DMS153 treated with DMSO at 0.1 percent for 48 hours (cell line): ENCODE results near the gene ZNF136.

Source experiments
- DNase-seq: peaks from one replicate; lab custom pipeline; 2025; ENCODE audit not compliant: unreplicated experiment; lab: John Stamatoyannopoulos, UW

ZNF136 gene

GRCh38 chr19:12187625-12188024 is 24.7 kb downstream of the ZNF136 start:
- DNase-seq: no peak

DNA sequence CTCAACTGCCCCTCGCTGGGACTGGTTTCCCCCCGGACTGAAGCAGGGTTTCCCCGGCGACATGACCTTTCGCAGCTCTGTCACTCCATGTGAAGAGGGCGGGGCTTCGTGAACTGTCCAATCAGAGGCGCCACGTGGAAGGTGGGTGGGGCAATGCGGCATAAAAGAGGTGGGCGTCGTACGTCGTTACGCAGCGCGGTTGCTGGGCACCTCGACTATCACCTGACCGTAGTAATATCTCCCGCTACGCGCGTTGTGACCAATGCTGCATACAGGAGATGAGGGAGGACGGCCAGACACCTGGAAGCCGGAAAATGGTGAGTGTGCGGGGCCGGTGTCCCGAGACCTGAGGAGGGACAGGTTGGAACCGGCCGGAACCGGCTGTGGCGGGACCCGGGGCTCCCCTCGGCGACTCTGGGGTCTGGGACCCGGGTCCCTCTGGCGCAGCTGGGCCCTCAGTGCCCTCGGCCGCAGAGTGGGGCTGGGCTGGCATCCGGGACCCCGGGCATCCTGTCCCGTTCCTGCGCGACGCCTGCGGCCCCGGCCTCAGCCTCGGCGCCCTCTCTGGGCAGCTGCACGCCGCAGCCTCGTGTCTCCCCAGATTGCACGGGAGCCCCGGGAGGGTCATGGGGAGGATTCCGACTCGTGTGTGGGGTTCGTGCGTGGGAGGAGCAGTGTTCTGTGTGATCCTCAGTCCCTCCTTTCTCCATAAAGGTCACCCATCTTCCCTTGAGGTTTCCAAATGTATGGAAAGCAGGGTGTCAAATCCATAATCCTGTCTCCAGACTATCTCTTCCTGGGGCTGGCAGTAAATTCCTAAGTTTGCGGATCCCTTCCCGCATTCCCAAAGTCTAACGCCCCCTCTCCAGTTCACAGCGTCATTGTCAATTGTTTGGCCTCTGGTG is 32.2 kb downstream of the ZNF136 start:
- DNase-seq: no peak

DNA sequence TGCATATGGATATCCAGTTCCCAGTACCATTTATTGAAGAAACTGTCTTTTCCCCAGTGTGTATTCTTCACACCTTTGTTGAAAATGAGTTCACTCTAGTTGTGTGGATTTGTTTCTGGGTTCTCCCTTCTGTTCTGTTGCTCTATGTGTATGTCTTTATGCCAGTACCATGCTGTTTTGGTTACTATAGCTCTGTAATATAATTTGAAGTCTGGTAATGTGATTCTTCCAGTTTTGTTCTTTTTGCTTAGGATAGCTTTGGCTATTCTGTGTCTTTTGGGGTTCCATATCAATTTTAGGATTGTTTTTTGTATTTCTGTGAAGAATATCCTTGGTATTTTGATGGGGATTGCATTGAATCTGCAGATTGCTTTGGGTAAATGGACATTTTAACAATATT is 35.2 kb downstream of the ZNF136 start:
- DNase-seq: no peak

GRCh38 chr19:12199757-12200419 is 37.0 kb downstream of the ZNF136 start:
- no peak for DNase-seq

DNA sequence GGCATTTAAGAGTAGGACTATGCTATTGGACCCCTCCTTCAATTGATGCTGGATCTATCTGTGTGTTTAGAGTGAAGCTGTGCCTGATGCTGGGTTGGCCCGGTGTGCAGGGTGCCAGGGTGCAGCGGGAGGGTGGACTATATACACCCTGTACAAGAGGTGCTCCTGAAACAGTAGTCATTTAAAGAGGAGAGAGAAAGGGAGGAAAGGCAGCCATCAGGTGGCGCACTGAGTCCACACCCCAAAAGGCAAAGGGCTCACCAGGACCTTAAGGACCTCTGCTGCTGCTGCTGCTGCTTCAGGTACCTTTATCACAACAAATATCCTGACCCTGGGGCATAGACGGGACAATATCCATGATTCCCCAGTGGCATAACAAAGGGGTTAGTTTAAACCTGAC is 39.4 kb downstream of the ZNF136 start:
- no peak for DNase-seq

GRCh38 chr19:12205296-12205695 is 42.4 kb downstream of the ZNF136 start:
- DNase-seq: no peak

- no peak for DNase-seq
Measured at GRCh38 chr19:12208221-12208620, 45.3 kb downstream of the ZNF136 start.

- no peak for DNase-seq
Measured at GRCh38 chr19:12217332-12217731, 54.4 kb downstream of the ZNF136 start.

DNA sequence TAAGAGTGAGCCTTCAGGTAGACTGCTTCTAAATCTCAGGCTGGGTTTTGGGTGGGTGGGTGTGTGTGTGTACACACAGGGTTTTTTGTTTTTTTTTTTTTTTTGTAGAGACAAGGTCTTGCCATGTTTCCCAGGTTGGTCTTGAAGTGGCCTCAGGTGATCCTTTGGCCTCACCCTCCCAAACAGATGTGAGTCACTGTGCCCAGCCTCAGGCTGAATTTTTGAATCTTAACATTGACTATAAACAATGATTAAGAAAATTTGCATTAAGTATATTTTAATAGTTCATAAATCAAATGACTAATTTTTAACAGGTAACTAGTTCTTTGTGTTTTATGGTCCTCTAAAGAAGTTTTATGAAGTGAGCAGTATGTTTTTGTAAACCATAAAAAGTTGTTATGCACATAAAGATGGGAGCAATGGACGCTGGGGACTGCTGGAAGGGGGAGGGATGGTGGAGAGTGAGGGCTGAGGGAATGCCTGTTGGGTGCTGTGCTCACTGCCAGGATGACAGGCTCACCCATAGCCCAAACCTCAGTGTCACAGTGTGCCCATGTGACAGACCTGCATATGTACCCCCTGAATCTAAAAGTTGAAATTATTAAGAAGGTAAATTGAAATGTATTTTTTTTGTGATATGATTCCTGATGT is 60.2 kb downstream of the ZNF136 start:
- DNase-seq: no peak

DNA sequence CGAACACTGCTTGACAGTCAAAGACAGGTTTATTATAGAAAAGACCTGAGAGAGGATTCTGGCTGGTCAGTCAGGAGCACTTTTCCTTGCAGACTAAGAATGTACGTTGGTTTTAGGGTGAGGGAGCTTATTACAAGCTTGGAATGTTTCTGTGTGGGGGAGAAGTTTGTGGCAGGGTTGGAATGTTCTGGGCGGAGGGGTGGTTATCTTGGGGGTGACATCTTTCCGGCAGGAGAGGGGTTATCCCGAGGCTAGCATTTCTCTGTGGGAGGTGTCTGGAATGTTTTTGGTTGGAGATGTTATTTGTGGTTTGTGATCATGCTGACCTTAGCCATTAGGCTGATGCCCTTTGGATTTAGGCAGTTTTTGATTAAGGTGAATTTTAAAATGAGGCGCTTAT is 61.8 kb downstream of the ZNF136 start:
- DNase-seq: no peak

DNA sequence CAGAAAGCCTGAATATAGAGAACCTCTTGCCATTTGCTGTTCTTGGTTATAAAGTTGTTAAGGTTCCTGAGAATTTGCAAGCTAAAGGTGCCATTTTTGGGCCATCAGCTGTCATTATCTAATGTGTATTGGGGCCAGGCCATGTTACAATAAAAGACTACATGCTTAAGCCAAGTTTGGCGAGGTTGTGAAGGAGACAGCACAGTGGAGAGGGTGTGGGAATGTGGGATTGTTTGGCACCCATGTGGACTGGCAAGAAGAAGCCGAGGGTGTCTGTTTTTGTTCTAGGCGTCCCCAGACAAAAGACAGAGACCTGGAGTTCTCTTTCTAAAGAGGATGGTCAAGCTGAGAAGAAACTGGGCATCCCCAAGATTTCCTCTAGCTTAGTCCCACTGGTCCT is 67.1 kb downstream of the ZNF136 start:
- no peak for DNase-seq

- no peak for DNase-seq
Measured at GRCh38 chr19:12230751-12231733, 68.1 kb downstream of the ZNF136 start.

- no peak for DNase-seq
Measured at GRCh38 chr19:12232961-12233360, 70.1 kb downstream of the ZNF136 start.

DNA sequence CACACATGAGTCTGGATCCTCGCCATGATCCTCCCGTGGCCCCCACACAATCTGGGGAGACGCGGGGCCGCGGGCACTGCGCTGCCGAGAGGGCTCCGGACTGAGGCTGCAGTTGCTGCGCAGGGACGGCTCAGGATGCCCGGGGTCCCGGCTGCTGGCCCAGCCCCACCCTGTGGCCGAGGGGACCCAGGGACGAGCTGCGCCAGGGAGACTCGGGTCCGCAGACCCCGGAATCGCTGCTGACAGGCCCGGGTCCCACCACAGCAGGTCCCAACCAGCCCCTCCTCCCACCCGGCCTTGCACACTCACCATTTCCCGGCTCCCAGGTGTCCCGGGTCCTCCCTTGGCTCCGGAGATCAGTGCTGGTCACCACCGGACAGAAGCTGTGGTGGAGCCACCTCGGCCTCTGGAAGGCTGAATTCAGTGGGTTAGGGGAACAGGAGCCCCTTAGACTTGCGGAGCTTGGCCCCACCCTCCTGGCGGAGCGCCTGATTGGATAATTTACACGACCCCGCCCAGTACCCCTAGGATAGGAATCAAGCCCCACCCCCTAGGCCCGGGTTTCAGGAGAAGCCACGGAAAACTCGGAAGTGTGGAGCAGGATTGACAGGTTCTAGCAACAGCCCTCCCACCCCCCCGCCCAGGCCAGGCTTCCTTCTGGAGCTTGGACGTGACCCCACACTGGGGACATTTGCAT is 74.4 kb downstream of the ZNF136 start:
- no peak for DNase-seq
